GM15510 (cell line): ENCODE results near the gene GOLGA6B.

Source experiments
- POLR2A ChIP-seq: IDR thresholded peaks from 3 replicates; pipeline ENCODE4 v1.6.1; 2011; ENCODE audit warnings: borderline replicate concordance; ENCODE audit not compliant: insufficient read length; ENCODE audit errors: extremely low read depth

GOLGA6B gene

GRCh38 chr15:72698938-72699337 is 44.4 kb downstream of the GOLGA6B start:
- no peak for TF ChIP-seq POLR2A

GRCh38 chr15:72700076-72700475 is 45.6 kb downstream of the GOLGA6B start:
- no peak for TF ChIP-seq POLR2A

GRCh38 chr15:72706266-72706665 is 51.8 kb downstream of the GOLGA6B start:
- TF ChIP-seq POLR2A = no peak
